SU-DHL-6 (cell line): Measurements from ENCODE around the gene PPM1B.

Experiments used
- H2AFZ ChIP-seq: fragments of 200-600 bp; sonication (generic); 2 replicates; pipeline ENCODE4 v1.6.1; 2014; ENCODE audit warnings: low read depth, mild to moderate bottlenecking, moderate library complexity, mixed read lengths, antibody characterized with exemption, low read length; ENCODE audit not compliant: severe bottlenecking
- H3F3A ChIP-seq: fragments of 200-600 bp; shearing (Covaris generic); 2 replicates; pipeline ENCODE4 v1.6.0; 2016; ENCODE audit warnings: antibody characterized with exemption, mild to moderate bottlenecking; ENCODE audit not compliant: insufficient read depth
- H3K27ac ChIP-seq: fragments of 200-600 bp; sonication (generic); 2 replicates; pipeline ENCODE4 v1.5.1; 2016; ENCODE audit warnings: low read depth, mild to moderate bottlenecking, low read length, moderate library complexity, mixed read lengths
- H3K27me3 ChIP-seq: fragments of 200-600 bp; sonication (generic), shearing (Covaris generic); 2 replicates; pipeline ENCODE4 v1.6.0; 2014; ENCODE audit warnings: mild to moderate bottlenecking, low read length
- H3K36me3 ChIP-seq: fragments of 200-600 bp; sonication (generic); 2 replicates; pipeline ENCODE4 v1.6.1; 2014; ENCODE audit warnings: mild to moderate bottlenecking, low read length, mixed read lengths
- H3K4me2 ChIP-seq: fragments of 300-600, 200-600 bp; shearing (Covaris generic), sonication (generic); 2 replicates; pipeline ENCODE4 v1.6.0; 2014; ENCODE audit warnings: low read length, low read depth, mild to moderate bottlenecking; ENCODE audit not compliant: poor library complexity, severe bottlenecking
- H3K4me3 ChIP-seq: fragments of 200-600 bp; sonication (generic); 2 replicates; pipeline ENCODE4 v1.5.1; 2014; ENCODE audit warnings: antibody characterized with exemption, low read length, mild to moderate bottlenecking, mixed read lengths; ENCODE audit not compliant: insufficient read depth, poor library complexity, severe bottlenecking
- H3K79me2 ChIP-seq: fragments of 200-600 bp; sonication (generic); 2 replicates; pipeline ENCODE4 v1.6.1; 2014; ENCODE audit warnings: mild to moderate bottlenecking, low read length, moderate library complexity; ENCODE audit not compliant: insufficient read depth
- H3K9ac ChIP-seq: fragments of 200-600 bp; sonication (generic); 2 replicates; pipeline ENCODE4 v1.7.0; 2014; ENCODE audit warnings: mild to moderate bottlenecking, low read length
- H3K9me2 ChIP-seq: fragments of 200-600 bp; sonication (generic); replicated peaks from 2 replicates; pipeline ENCODE4 v1.6.1; 2014; ENCODE audit warnings: low read length; ENCODE audit not compliant: insufficient read depth
- H3K9me3 ChIP-seq: fragments of 200-600 bp; sonication (generic); 2 replicates; pipeline ENCODE4 v1.6.1; 2014; ENCODE audit warnings: low read length, mixed read lengths; ENCODE audit not compliant: insufficient read depth
- H4K20me1 ChIP-seq: fragments of 200-600 bp; sonication (generic); 2 replicates; pipeline ENCODE4 v1.6.1; 2014; ENCODE audit warnings: low read depth, mild to moderate bottlenecking, antibody characterized with exemption, low read length, moderate library complexity, mixed read lengths
- CTCF ChIP-seq: fragments of 200-600 bp; sonication (generic); IDR thresholded peaks from one replicate; pipeline ENCODE4 v1.5.1; 2017; ENCODE audit warnings: antibody characterized with exemption, mild to moderate bottlenecking, low read length, moderate library complexity; ENCODE audit not compliant: insufficient read depth, poor library complexity, severe bottlenecking
- EZH2phosphoT487 ChIP-seq: fragments of 200-600 bp; sonication (generic), shearing (Covaris generic); conservative IDR thresholded peaks from 2 replicates; pipeline ENCODE4 v1.6.1; 2018; ENCODE audit warnings: mild to moderate bottlenecking, antibody characterized with exemption, low read length, moderate library complexity, mixed read lengths

PPM1B gene

GRCh38 chr2:44190526-44190925, 21.9 kb downstream of the PPM1B start:
- no peaks in the 10 kb centered on the region for H3K9me2 ChIP-seq
- H3F3A ChIP-seq: no peaks in the 10 kb centered on the region
- no peak overlapping the region for H2AFZ ChIP-seq
- no peaks in the 10 kb centered on the region for H3K36me3 ChIP-seq
- H3K9ac ChIP-seq: no peak overlapping the region
- peaks cover 25% of the 10 kb centered on the region for H4K20me1 ChIP-seq
- H3K27me3 ChIP-seq: no peaks in the 10 kb centered on the region
- H3K27ac ChIP-seq: no peak overlapping the region
- no peak for TF ChIP-seq EZH2phosphoT487
- TF ChIP-seq CTCF: no peak
- H3K4me3 ChIP-seq: no peak overlapping the region
- H3K9me3 ChIP-seq: no peaks in the 10 kb centered on the region
- H3K4me2 ChIP-seq: no peak overlapping the region
- peaks cover 98% of the 10 kb centered on the region for H3K79me2 ChIP-seq

- Histone ChIP-seq H3K4me2 (no peak overlapping the region), H4K20me1 (peaks cover 19% of the 10 kb centered on the region), H3K4me3 (no peak overlapping the region), H3K9ac (no peak overlapping the region), H3K27me3 (no peaks in the 10 kb centered on the region), H2AFZ (no peak overlapping the region), H3K27ac (no peak overlapping the region), H3F3A (no peaks in the 10 kb centered on the region), H3K79me2 (peaks cover 97% of the 10 kb centered on the region), H3K36me3 (no peaks in the 10 kb centered on the region), H3K9me3 (no peaks in the 10 kb centered on the region), H3K9me2 (no peaks in the 10 kb centered on the region)
- no peak for TF ChIP-seq EZH2phosphoT487
- TF ChIP-seq CTCF: no peak
Observed at GRCh38 chr2:44191739-44192138, 23.1 kb downstream of the PPM1B start.

- Histone ChIP-seq H3K36me3 (no peaks in the 10 kb centered on the region), H3K9ac (no peak overlapping the region), H3K4me2 (no peak overlapping the region), H4K20me1 (peaks cover 11% of the 10 kb centered on the region), H3F3A (no peaks in the 10 kb centered on the region), H2AFZ (no peak overlapping the region), H3K4me3 (no peak overlapping the region), H3K79me2 (peaks cover 97% of the 10 kb centered on the region), H3K27me3 (no peaks in the 10 kb centered on the region), H3K27ac (no peak overlapping the region), H3K9me3 (no peaks in the 10 kb centered on the region), H3K9me2 (no peaks in the 10 kb centered on the region)
- TF ChIP-seq CTCF: no peak
- TF ChIP-seq EZH2phosphoT487: no peak
Observed at GRCh38 chr2:44192646-44193045, 24.0 kb downstream of the PPM1B start.

GRCh38 chr2:44195714-44196113, 27.0 kb downstream of the PPM1B start:
- Histone ChIP-seq H3K36me3 (0 out of 2 replicates have a peak, but pooled peaks cover 1% of the 10 kb centered on the region), H3K79me2 (peaks cover 98% of the 10 kb centered on the region)

More at GRCh38 chr2:44195714-44196113, 27.0 kb downstream of the PPM1B start:
- no peaks in the 10 kb centered on the region for H3K9me2 ChIP-seq
- no peak overlapping the region for H3K4me3 ChIP-seq
- no peaks in the 10 kb centered on the region for H3K27me3 ChIP-seq
- no peak overlapping the region for H3K27ac ChIP-seq
- peaks cover 6% of the 10 kb centered on the region for H4K20me1 ChIP-seq
- no peak overlapping the region for H3K4me2 ChIP-seq
- TF ChIP-seq CTCF (no peak), EZH2phosphoT487 (no peak)
- no peak overlapping the region for H3K9ac ChIP-seq
- H3K9me3 ChIP-seq: no peaks in the 10 kb centered on the region
- no peaks in the 10 kb centered on the region for H3F3A ChIP-seq
- no peak overlapping the region for H2AFZ ChIP-seq
